ENCODE results near the gene PLEKHD1. TPM values are rescaled to one million over a fixed set of nuclear protein-coding genes. Genes with fewer than 3 reads are reported as not detected.

The PLEKHD1 gene
- total RNA-seq, 1 experiment from 2014 or later = 1.2 TPM

- TF ChIP-seq CTCF (IDR thresholded peaks at IDR 0.05 in 2 of 3, conservative IDR thresholded peaks at IDR 0.05 in 1 of 3; ENCODE audit: borderline replicate concordance in 1 of 3, insufficient read depth in 1 of 3, low read depth in 2 of 3, low read length in 2 of 3) (no peak), JUND (IDR thresholded peaks at IDR 0.05) (no peak), ZFX (IDR thresholded peaks at IDR 0.05) (no peak), EZH2 (IDR thresholded peaks at IDR 0.05) (no peak)
Measured at GRCh38 chr14:69464829-69465228, 19.7 kb upstream of the PLEKHD1 start (continued).

DNA sequence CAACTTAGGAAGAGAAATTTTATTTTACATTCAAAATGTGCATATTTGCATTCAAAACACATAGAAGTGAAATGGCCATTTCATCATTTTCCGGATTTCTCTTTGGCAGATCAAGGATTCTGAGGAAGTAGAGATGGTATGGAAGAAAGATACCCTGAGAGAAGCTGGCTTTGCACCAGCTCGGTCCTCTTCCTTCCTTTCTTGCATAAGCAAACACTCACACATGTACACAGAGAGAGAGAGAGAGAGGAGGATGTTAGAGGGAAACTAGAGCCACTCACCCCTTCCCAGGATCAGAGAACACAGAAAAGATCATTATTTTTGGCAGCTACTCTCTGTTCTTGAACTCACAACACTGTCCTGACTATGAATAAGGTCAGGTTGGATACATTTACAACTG lies 15.6 kb upstream of the PLEKHD1 start:
- no peak overlapping the region for H3K9ac ChIP-seq (ENCODE audit: low read length)
- no peak overlapping the region for H3K27ac ChIP-seq (ENCODE audit: low read depth, low read length)
- no peaks in the 10 kb centered on the region for H3K79me2 ChIP-seq (ENCODE audit: insufficient read depth, low read length)
- no peaks in the 10 kb centered on the region for H4K20me1 ChIP-seq (ENCODE audit: insufficient read depth)
- no peaks in the 10 kb centered on the region for H3K9me3 ChIP-seq (ENCODE audit: control insufficient read depth in 1 of 2, insufficient read depth in 1 of 2, low read depth in 1 of 2, low read length in 2 of 2)
- peaks cover 0 to 7% of the 10 kb centered on the region in 2 experiments; a peak in 2 of 4 replicates for H3K4me1 ChIP-seq (ENCODE audit: control insufficient read depth in 1 of 2, insufficient read depth in 2 of 2, low read length in 2 of 2)
- intact Hi-C loops (cut with micrococcal nuclease) = no loop called here
- TF ChIP-seq, protein P1, sequence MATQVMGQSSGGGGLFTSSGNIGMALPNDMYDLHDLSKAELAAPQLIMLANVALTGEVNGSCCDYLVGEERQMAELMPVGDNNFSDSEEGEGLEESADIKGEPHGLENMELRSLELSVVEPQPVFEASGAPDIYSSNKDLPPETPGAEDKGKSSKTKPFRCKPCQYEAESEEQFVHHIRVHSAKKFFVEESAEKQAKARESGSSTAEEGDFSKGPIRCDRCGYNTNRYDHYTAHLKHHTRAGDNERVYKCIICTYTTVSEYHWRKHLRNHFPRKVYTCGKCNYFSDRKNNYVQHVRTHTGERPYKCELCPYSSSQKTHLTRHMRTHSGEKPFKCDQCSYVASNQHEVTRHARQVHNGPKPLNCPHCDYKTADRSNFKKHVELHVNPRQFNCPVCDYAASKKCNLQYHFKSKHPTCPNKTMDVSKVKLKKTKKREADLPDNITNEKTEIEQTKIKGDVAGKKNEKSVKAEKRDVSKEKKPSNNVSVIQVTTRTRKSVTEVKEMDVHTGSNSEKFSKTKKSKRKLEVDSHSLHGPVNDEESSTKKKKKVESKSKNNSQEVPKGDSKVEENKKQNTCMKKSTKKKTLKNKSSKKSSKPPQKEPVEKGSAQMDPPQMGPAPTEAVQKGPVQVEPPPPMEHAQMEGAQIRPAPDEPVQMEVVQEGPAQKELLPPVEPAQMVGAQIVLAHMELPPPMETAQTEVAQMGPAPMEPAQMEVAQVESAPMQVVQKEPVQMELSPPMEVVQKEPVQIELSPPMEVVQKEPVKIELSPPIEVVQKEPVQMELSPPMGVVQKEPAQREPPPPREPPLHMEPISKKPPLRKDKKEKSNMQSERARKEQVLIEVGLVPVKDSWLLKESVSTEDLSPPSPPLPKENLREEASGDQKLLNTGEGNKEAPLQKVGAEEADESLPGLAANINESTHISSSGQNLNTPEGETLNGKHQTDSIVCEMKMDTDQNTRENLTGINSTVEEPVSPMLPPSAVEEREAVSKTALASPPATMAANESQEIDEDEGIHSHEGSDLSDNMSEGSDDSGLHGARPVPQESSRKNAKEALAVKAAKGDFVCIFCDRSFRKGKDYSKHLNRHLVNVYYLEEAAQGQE (IDR thresholded peaks at IDR 0.05; ENCODE audit: low read depth) = no peak
- no peak for TF ChIP-seq YY1 (IDR thresholded peaks at IDR 0.05; ENCODE audit: extremely low read depth, insufficient replicate concordance, low read depth, low read length)
- no peak for TF ChIP-seq TCF7L2 (IDR thresholded peaks at IDR 0.05; ENCODE audit: borderline replicate concordance, extremely low read depth, insufficient read depth, insufficient read length)
- no peak for TF ChIP-seq SIN3A (IDR thresholded peaks at IDR 0.05; ENCODE audit: low read depth)
- TF ChIP-seq ZBTB33 (IDR thresholded peaks at IDR 0.05; ENCODE audit: extremely low read depth, insufficient replicate concordance, low read length) = no peak
- TF ChIP-seq EZH2phosphoT487 (IDR thresholded peaks at IDR 0.05; ENCODE audit: borderline replicate concordance) = no peak
- no peak for TF ChIP-seq ELF1 (IDR thresholded peaks at IDR 0.05; ENCODE audit: borderline replicate concordance, low read depth)
- RAD21 ChIA-PET (ENCODE audit: low non-redundant PET in 1 of 2, low total read pairs in 2 of 2, uncharacterized antibody in 2 of 2, unreplicated experiment in 2 of 2) = no interaction called here
- POLR2A ChIA-PET = interaction anchor here (0.5 kb wide), 1 partner anchor 1612 kb away, joined by 3 read pairs; no protein-coding TSS in a partner anchor
- no peaks in the 10 kb centered on the region for H3K27me3 ChIP-seq (ENCODE audit: insufficient read depth, low read length)
- CTCF ChIA-PET = interaction anchor here (1.3 kb wide), 1 partner anchor 9 kb away, joined by 7 read pairs; no protein-coding TSS in a partner anchor
- no peaks in the 10 kb centered on the region for H3K36me3 ChIP-seq (ENCODE audit: control insufficient read depth in 1 of 2, insufficient read depth in 2 of 2, low read length in 2 of 2)
- H2AFZ ChIP-seq (ENCODE audit: low read depth, low read length, poor library complexity, severe bottlenecking) = no peak overlapping the region
- no peak overlapping the region for H3K4me2 ChIP-seq (ENCODE audit: low read length)
- H3K4me3 ChIP-seq (replicated peaks in 1 of 2; ENCODE audit: low read depth in 1 of 2, low read length in 2 of 2) = no peak overlapping the region
- H3K9me2 ChIP-seq (ENCODE audit: insufficient read depth) = no peaks in the 10 kb centered on the region
- DNase-seq (ENCODE audit: low read depth, low spot score) = no peak
- no TSS peak for BruUV-seq (replicated peaks)
- ATAC-seq = no peak

Data from HCT116 (cell line).